Activated T-helper 1 cell treated with anti-CD3 and anti-CD28 coated beads, Interleukin-12 subunit alpha, Interleukin-12 subunit beta, Interleukin-2, Interleukin-4 antibody, amounts not matched to agents 30 ng/mL and 10 ng/mL and 1 ng/mL, durations not matched to agents 14 hours and 24 hours and 36 hours (primary cell): ENCODE results near the gene PIK3R5. TPM values are rescaled to one million over a fixed set of nuclear protein-coding genes. Genes with fewer than 3 reads are reported as not detected.

ENCODE experiments used
- DNase-seq: peaks from one replicate; pipeline ENCODE4 v3.0.0; 2021; ENCODE audit warnings: low spot score
- H3K27ac Mint-ChIP-seq: one replicate; pipeline ENCODE4 v1.8.0; 2021; ENCODE audit warnings: mild to moderate bottlenecking, mixed read lengths
- H3K27me3 Mint-ChIP-seq: one replicate; pipeline ENCODE4 v1.8.0; 2022; ENCODE audit warnings: mild to moderate bottlenecking, moderate library complexity, mixed read lengths; ENCODE audit not compliant: insufficient read depth
- H3K36me3 Mint-ChIP-seq: one replicate; pipeline ENCODE4 v1.8.0; 2021; ENCODE audit warnings: low read depth, mixed read lengths
- H3K4me1 Mint-ChIP-seq: one replicate; pipeline ENCODE4 v1.8.0; 2021; ENCODE audit warnings: low read depth, mixed read lengths
- H3K4me3 Mint-ChIP-seq: one replicate; pipeline ENCODE4 v1.8.0; 2021; ENCODE audit warnings: mild to moderate bottlenecking, moderate library complexity, mixed read lengths
- H3K9me3 Mint-ChIP-seq: one replicate; pipeline ENCODE4 v1.8.0; 2021; ENCODE audit warnings: mixed read lengths
- intact Hi-C: fragments of 100-400 bp; cut with micrococcal nuclease; formaldehyde crosslinking; loops from one replicate; pipeline ENCODE4 v1.15.1; 2024
- total RNA-seq: library from RNA; stranded (reverse); gene quantifications from 2 replicates; pipeline ENCODE4 v1.2.3, GENCODE V29; 2022

PIK3R5 gene
- total RNA-seq, 1 donor from 2014 or later: 33.6 TPM

GRCh38 chr17:8870406-8871040, 95.0 kb downstream of the PIK3R5 start:
- H3K27me3 Mint-ChIP-seq: no peaks in the 10 kb centered on the region
- no peak overlapping the region for H3K4me3 Mint-ChIP-seq
- DNase-seq: no peak
- H3K27ac Mint-ChIP-seq: no peak overlapping the region
- peaks cover 30% of the 10 kb centered on the region for H3K4me1 Mint-ChIP-seq
- intact Hi-C loops: no loop called here
- H3K9me3 Mint-ChIP-seq: no peaks in the 10 kb centered on the region
- peaks cover 3% of the 10 kb centered on the region for H3K36me3 Mint-ChIP-seq

GRCh38 chr17:8869114-8869815, 96.2 kb downstream of the PIK3R5 start:
- Mint-ChIP-seq H3K36me3 (peaks cover 3% of the 10 kb centered on the region), H3K9me3 (no peaks in the 10 kb centered on the region), H3K4me3 (no peak overlapping the region), H3K4me1 (peaks cover 35% of the 10 kb centered on the region), H3K27ac (no peak overlapping the region), H3K27me3 (no peaks in the 10 kb centered on the region)
- DNase-seq: no peak
- intact Hi-C loops: no loop called here

- no peaks in the 10 kb centered on the region for H3K9me3 Mint-ChIP-seq
- no peaks in the 10 kb centered on the region for H3K27me3 Mint-ChIP-seq
- peaks cover 3% of the 10 kb centered on the region for H3K36me3 Mint-ChIP-seq
- H3K4me3 Mint-ChIP-seq: peak overlapping the region; percentile 83
- DNase-seq: no peak
- peak overlapping the region; percentile 18 for H3K27ac Mint-ChIP-seq
- H3K4me1 Mint-ChIP-seq: peaks cover 35% of the 10 kb centered on the region
- intact Hi-C loops: loop anchor here (1.0 kb wide), 1 partner anchor 10 kb away; no protein-coding TSS in a partner anchor
Measured at GRCh38 chr17:8868529-8868951, 97.0 kb downstream of the PIK3R5 start.

DNA sequence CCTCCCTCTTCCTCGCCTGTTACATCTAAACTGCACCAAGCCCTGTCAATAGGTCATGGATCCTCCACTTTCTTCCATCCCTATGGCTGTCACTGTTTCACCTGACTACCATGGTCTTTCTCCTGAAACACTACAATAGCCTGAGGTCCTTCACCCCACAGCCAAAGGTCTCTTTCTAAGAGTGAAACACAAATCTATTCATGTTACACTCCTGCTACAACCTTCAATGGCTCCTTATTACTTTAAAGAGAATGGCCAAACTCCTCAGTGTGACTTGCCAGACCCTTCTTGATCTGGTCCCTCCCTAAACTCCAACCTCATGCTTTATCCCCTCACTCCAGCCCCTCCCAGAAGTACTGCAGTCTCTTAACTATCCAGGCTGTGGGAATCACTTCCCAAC, 97.4 kb downstream of the PIK3R5 start:
- no peaks in the 10 kb centered on the region for H3K27me3 Mint-ChIP-seq
- H3K27ac Mint-ChIP-seq: peak overlapping the region; percentile 74
- no peaks in the 10 kb centered on the region for H3K9me3 Mint-ChIP-seq
- no peak for DNase-seq
- peaks cover 35% of the 10 kb centered on the region for H3K4me1 Mint-ChIP-seq
- intact Hi-C loops: loop anchor here (1.0 kb wide), 1 partner anchor 10 kb away; no protein-coding TSS in a partner anchor
- peak overlapping the region; percentile 83 for H3K4me3 Mint-ChIP-seq
- peaks cover 3% of the 10 kb centered on the region for H3K36me3 Mint-ChIP-seq

- H3K27ac Mint-ChIP-seq: peak within 1 kb of the TSS; percentile 75
- peak within 1 kb of the TSS; percentile 83 for H3K4me3 Mint-ChIP-seq
- H3K27me3 Mint-ChIP-seq: no peaks in the 10 kb centered on the region
- intact Hi-C loops: no loop called here
- DNase-seq: no peak
- no peaks in the 10 kb centered on the region for H3K9me3 Mint-ChIP-seq
- peaks cover 39% of the 10 kb centered on the region for H3K4me1 Mint-ChIP-seq
- peaks cover 3% of the 10 kb centered on the region for H3K36me3 Mint-ChIP-seq
Measured at GRCh38 chr17:8867361-8867981, 98.0 kb downstream of the PIK3R5 start, which contains the start of gene PIK3R6. Gene PIK3R6, minus strand, starts transcription at chr17:8867674. Its CDS starts 17,880 bp downstream, at chr17:8849794.

- Mint-ChIP-seq H3K36me3 (peaks cover 3% of the 10 kb centered on the region), H3K4me3 (no peak overlapping the region), H3K27ac (no peak overlapping the region), H3K4me1 (peaks cover 55% of the 10 kb centered on the region), H3K9me3 (no peaks in the 10 kb centered on the region), H3K27me3 (no peaks in the 10 kb centered on the region)
- intact Hi-C loops: no loop called here
- DNase-seq: no peak
Measured at GRCh38 chr17:8865811-8866210, 99.7 kb downstream of the PIK3R5 start.

- H3K27ac Mint-ChIP-seq: no peak overlapping the region
- no peak overlapping the region for H3K4me3 Mint-ChIP-seq
- peaks cover 60% of the 10 kb centered on the region for H3K4me1 Mint-ChIP-seq
- intact Hi-C loops: no loop called here
- peaks cover 3% of the 10 kb centered on the region for H3K36me3 Mint-ChIP-seq
- no peak for DNase-seq
- H3K27me3 Mint-ChIP-seq: no peaks in the 10 kb centered on the region
- no peaks in the 10 kb centered on the region for H3K9me3 Mint-ChIP-seq
Measured at GRCh38 chr17:8865385-8865784, 100.1 kb downstream of the PIK3R5 start.

DNA sequence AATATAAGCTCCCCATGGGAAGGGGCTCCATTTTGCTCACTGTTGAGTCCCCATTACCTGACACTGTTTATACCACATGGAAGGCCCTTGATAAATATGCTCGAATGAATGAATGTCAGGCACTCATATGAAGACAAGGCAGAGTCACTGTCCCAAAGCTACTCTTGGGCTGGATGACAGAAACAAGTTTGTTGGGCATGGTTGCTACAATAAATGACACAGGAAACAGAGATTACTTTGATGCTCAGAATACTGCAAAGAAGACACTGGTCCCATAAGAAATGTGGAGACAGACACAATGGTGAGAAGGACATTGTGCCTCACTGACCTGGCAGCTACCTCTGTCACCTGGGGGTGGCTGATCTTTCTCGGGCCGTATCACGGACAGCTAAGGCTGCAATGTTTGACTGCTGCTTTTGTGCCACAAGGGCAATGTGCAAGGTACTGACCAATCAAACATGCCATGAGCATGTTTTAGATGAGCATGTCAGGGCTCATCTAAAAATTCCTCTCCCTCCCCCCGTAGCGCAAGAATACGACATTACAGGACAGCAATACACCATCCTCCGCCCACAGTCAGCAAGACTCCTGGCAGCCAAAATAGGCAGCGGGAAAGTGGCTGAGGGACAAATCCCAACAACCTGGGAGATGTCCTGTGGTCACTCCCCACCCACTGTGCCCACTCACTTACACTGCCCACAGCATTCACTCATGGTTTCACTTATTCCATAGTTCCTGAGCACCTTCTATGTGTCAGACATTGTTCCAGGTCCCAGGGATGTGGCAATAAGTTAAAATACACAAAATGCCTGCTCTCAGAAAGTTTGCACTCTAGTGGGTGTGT, 103.1 kb downstream of the PIK3R5 start:
- no peaks in the 10 kb centered on the region for H3K9me3 Mint-ChIP-seq
- peaks cover 9% of the 10 kb centered on the region for H3K36me3 Mint-ChIP-seq
- peaks cover 61% of the 10 kb centered on the region for H3K4me1 Mint-ChIP-seq
- peak overlapping the region; percentile 16 for H3K27ac Mint-ChIP-seq
- no peak for DNase-seq
- no peak overlapping the region for H3K4me3 Mint-ChIP-seq
- no peaks in the 10 kb centered on the region for H3K27me3 Mint-ChIP-seq
- intact Hi-C loops: no loop called here

- Mint-ChIP-seq H3K4me3 (peak overlapping the region; percentile 24), H3K36me3 (peaks cover 8% of the 10 kb centered on the region), H3K4me1 (peaks cover 61% of the 10 kb centered on the region), H3K27ac (no peak overlapping the region), H3K27me3 (no peaks in the 10 kb centered on the region), H3K9me3 (no peaks in the 10 kb centered on the region)
- DNase-seq: no peak
- intact Hi-C loops: no loop called here
Measured at GRCh38 chr17:8861495-8862181, 103.9 kb downstream of the PIK3R5 start.

- DNase-seq: no peak
- Mint-ChIP-seq H3K36me3 (peaks cover 6% of the 10 kb centered on the region), H3K4me1 (peaks cover 63% of the 10 kb centered on the region), H3K27ac (no peak overlapping the region), H3K4me3 (no peak overlapping the region), H3K27me3 (no peaks in the 10 kb centered on the region), H3K9me3 (no peaks in the 10 kb centered on the region)
- intact Hi-C loops: loop anchor here (2.0 to 5.0 kb wide), 3 partner anchors 39 to 97 kb away; no protein-coding TSS in a partner anchor
Measured at GRCh38 chr17:8859804-8860430, 105.6 kb downstream of the PIK3R5 start.

DNA sequence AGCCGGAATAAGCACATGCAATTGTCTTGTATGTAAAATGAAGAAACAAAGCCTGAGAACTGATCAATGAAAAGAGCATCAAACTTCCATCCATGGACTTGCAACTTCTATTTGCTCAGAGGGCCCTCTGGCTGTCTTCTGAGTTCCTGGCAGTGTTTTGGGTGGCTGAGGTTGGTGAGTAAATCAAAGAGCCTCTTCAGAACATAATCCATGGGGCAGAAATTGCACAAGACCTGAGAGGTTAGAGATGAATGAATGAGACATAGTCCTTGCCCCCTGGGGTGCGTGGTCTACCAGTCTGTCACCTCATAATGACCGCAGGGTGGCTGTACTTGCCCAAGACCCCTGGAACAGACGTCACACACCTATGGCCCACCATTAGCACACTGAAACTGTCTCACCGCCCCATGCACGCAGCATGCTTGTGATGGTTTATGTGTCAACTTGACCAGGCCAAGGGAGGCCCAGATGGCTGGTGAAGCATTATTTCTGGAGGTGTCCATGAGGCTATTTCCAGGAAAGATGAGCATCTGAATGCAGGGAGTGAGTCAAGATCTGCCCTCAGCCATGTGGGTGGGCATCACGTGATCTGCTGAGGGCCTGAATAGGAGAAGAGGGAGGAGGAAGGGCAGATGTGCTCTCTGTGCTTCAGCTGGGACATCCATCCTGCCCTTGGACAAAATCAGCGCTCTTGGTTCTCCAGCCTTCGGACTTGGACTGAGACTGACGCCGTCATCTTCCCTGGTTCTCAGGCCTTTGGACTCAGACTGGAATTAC, 106.3 kb downstream of the PIK3R5 start:
- DNase-seq: no peak
- peak overlapping the region; percentile 77 for H3K27ac Mint-ChIP-seq
- peaks cover 60% of the 10 kb centered on the region for H3K4me1 Mint-ChIP-seq
- H3K36me3 Mint-ChIP-seq: peaks cover 6% of the 10 kb centered on the region
- no peaks in the 10 kb centered on the region for H3K9me3 Mint-ChIP-seq
- peak overlapping the region; percentile 35 for H3K4me3 Mint-ChIP-seq
- intact Hi-C loops: loop anchor here (2.0 to 5.0 kb wide), 3 partner anchors 40 to 98 kb away; no protein-coding TSS in a partner anchor
- no peaks in the 10 kb centered on the region for H3K27me3 Mint-ChIP-seq
